MM.1S (cell line): ENCODE data around the gene ZFP37.
"Not testable (repeated sequence)": the region's sequence is repeated elsewhere in the genome, so short reads cannot be mapped to it uniquely, and the experiment has no call there.

Source experiments
- EZH2phosphoT487 ChIP-seq: fragments of 300-600 bp; sonication (generic); IDR thresholded peaks from 2 replicates; pipeline ENCODE4 v1.6.1; 2018; ENCODE audit warnings: antibody characterized with exemption, low read length
- TF ChIP-seq, protein P1 (sequence below): fragments of 300-600 bp; sonication (generic); IDR thresholded peaks from 2 replicates; pipeline ENCODE4 v1.5.1; 2016; ENCODE audit warnings: antibody characterized with exemption, low read length, mixed read lengths

DNA sequence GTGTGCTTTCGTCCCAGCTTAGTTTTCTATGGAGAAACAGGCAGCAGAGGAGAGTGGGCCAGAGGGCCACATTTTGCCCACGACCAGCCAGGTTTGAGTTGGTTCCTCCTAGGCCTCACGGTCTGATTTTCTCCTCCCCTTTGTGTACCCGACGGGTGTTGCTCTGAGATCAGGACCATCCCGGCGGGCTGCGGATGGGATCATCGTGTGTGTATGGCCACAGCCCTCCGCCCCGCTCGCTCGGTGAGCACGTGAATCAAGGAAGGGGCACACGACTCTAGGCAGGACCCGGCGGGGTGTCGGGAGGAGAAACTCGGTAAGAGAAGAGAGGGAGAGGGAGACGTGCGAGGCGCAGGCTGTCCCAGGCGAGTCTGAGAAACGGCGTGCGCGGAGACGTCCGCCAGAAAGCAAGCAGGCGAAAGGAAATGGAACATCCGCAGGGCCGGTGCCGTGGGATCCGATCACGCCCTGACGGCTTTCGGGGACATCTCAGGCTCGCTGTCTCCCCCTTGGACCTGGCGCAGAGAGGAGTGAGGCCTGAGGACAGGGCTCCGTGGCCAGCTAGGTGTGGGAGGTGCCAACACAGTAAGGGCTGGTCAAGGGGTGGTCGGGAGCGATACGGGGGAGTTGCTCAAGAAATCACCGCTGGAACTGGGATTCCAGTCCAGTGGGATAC lies 5.9 kb upstream of the ZFP37 start:
- TF ChIP-seq, protein P1, sequence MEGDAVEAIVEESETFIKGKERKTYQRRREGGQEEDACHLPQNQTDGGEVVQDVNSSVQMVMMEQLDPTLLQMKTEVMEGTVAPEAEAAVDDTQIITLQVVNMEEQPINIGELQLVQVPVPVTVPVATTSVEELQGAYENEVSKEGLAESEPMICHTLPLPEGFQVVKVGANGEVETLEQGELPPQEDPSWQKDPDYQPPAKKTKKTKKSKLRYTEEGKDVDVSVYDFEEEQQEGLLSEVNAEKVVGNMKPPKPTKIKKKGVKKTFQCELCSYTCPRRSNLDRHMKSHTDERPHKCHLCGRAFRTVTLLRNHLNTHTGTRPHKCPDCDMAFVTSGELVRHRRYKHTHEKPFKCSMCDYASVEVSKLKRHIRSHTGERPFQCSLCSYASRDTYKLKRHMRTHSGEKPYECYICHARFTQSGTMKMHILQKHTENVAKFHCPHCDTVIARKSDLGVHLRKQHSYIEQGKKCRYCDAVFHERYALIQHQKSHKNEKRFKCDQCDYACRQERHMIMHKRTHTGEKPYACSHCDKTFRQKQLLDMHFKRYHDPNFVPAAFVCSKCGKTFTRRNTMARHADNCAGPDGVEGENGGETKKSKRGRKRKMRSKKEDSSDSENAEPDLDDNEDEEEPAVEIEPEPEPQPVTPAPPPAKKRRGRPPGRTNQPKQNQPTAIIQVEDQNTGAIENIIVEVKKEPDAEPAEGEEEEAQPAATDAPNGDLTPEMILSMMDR = not testable (repeated sequence)
- not testable (repeated sequence) for TF ChIP-seq EZH2phosphoT487
